ENCODE data around the gene GCNT4.

GCNT4 gene

DNA sequence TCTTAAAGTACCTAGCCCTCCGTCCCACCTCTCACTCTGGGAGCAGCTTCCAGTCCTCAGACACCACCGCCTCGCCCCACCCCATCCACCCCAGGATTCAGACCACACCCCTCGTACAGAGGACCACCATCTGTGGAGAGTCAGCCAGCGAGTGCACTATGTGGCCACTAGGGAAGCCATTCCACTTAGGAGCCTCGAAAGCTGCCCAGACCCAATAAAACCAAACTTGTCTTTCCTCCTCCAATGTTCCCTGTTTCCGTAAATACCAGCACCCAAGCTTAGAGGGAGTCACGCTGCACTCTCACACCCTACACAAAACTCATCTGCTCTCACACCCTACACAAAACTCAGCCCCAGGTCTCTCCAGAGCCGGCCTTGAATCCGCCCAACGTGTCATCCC is 1.9 kb downstream of the GCNT4 start:
- peaks cover 66% of the 10 kb centered on the region for H3K27me3 ChIP-seq
- peaks cover 13 to 18% of the 10 kb centered on the region in 2 experiments for H3K4me1 ChIP-seq (ENCODE audit: control insufficient read depth in 1 of 2, insufficient read depth in 1 of 2, low read depth in 1 of 2, low read length in 1 of 2)
- H3K27ac ChIP-seq = no peak overlapping the region
- H3K36me3 ChIP-seq = no peaks in the 10 kb centered on the region
- H3K4me3 ChIP-seq (ENCODE audit: low read depth in 1 of 2, low read length in 1 of 2) = no peak overlapping the region
- H3K9me3 ChIP-seq = no peaks in the 10 kb centered on the region
- TF ChIP-seq, protein P1, sequence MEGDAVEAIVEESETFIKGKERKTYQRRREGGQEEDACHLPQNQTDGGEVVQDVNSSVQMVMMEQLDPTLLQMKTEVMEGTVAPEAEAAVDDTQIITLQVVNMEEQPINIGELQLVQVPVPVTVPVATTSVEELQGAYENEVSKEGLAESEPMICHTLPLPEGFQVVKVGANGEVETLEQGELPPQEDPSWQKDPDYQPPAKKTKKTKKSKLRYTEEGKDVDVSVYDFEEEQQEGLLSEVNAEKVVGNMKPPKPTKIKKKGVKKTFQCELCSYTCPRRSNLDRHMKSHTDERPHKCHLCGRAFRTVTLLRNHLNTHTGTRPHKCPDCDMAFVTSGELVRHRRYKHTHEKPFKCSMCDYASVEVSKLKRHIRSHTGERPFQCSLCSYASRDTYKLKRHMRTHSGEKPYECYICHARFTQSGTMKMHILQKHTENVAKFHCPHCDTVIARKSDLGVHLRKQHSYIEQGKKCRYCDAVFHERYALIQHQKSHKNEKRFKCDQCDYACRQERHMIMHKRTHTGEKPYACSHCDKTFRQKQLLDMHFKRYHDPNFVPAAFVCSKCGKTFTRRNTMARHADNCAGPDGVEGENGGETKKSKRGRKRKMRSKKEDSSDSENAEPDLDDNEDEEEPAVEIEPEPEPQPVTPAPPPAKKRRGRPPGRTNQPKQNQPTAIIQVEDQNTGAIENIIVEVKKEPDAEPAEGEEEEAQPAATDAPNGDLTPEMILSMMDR (IDR thresholded peaks at IDR 0.05) = no peak

DNA sequence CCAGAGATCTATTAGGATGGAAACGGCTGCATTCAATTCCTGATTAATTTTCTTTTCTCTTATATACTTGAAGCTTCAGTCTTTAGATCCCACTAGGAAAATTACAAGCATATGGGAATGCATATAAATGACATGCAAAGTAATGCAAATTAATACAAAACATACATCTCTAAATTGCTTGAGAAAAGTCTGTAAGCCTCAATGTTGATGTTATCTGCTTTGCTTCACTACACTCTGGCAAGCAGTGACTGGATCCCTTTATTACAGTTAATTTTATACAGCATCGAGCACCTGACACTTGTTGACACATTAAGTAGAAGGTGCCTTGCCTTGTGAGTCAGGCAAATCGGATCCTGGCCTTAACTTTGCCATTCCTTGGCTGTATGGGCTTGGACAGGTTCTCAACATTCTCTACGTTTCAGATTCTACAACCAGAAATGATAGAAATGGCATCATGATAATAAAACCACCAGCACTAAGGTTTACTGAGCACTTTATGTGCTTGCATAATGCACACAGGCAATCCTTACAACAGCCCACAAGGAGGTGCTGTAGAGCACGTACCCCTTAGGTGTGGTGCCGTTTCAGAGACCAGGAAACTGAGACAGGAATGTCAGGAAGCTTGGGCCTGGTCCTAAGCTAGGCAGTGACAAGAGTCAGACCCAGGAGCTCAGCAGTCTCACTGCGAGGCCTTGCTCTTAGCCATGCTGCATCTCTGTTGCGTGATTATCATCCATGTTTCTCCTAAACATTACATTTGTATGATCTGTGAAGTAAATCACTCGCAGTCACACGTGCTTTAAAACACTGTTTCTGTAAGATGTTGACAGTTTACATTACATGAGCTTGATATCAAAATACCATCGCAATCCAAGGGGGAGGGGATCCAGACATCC is 2.7 kb downstream of the GCNT4 start:
- Histone ChIP-seq H3K4me3 (ENCODE audit: low read depth in 1 of 2, low read length in 1 of 2) (no peak overlapping the region), H3K4me1 (ENCODE audit: control insufficient read depth in 1 of 2, insufficient read depth in 1 of 2, low read depth in 1 of 2, low read length in 1 of 2) (peaks cover 13 to 18% of the 10 kb centered on the region in 2 experiments), H3K9me3 (no peaks in the 10 kb centered on the region), H3K27me3 (peaks cover 59% of the 10 kb centered on the region), H3K36me3 (no peaks in the 10 kb centered on the region), H3K27ac (no peak overlapping the region)
- TF ChIP-seq, protein P1 (IDR thresholded peaks at IDR 0.05) = peak; percentile 22

DNA sequence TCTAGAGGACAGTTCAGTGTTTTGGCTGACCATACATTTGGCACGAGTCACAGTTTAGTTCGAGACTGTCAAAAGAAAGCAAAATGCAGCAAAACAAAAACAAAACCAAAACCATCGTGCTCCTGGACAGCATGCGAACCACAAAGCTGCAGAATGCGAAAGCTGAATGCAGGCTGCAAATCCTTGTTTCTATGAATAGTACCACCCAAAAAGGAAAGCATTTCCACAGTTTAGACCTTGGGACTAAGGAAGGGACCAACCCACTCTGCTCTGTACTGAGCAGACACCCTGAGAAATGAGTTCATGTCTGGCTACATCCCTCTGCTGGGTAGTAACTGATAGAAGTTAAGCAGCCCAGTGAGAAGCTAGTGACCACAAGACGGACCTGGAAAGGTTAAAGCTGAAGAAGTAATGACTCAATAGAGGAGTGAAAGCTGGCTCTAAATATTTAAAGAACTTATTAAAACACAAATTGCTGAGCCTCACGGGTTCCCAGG is 3.9 kb downstream of the GCNT4 start:
- H3K4me3 ChIP-seq (ENCODE audit: low read depth in 1 of 2, low read length in 1 of 2) = no peak overlapping the region
- H3K9me3 ChIP-seq = no peaks in the 10 kb centered on the region
- no peaks in the 10 kb centered on the region for H3K36me3 ChIP-seq
- H3K4me1 ChIP-seq (ENCODE audit: control insufficient read depth in 1 of 2, insufficient read depth in 1 of 2, low read depth in 1 of 2, low read length in 1 of 2) = peaks cover 8 to 10% of the 10 kb centered on the region in 2 experiments
- TF ChIP-seq, protein P1 (IDR thresholded peaks at IDR 0.05) = no peak
- no peak overlapping the region for H3K27ac ChIP-seq
- peaks cover 57% of the 10 kb centered on the region for H3K27me3 ChIP-seq

DNA sequence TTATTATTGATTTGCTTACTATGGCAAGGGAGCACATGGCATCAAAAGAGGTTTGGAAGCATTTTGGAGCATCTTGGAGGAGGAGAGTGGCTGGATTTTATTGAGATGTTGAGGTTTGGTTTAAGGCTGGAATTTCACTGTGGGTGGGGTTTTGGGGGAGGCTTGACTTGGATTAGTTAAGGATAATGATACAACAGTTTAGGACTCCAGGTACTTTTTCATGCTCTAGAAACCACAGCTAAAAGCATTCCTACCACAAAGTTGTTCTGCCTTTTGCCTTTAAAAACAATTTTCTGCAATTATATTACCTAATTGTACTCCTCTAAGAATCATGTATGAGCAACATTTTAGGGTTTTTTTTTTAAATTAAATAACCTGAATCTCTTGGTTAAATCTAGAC is 5.0 kb downstream of the GCNT4 start:
- no peak overlapping the region for H3K27ac ChIP-seq
- no peaks in the 10 kb centered on the region for H3K36me3 ChIP-seq
- TF ChIP-seq, protein P1 (IDR thresholded peaks at IDR 0.05) = no peak
- no peaks in the 10 kb centered on the region for H3K9me3 ChIP-seq
- peaks cover 3% of the 10 kb centered on the region in 2 experiments for H3K4me1 ChIP-seq (ENCODE audit: control insufficient read depth in 1 of 2, insufficient read depth in 1 of 2, low read depth in 1 of 2, low read length in 1 of 2)
- H3K27me3 ChIP-seq = peaks cover 57% of the 10 kb centered on the region
- H3K4me3 ChIP-seq (ENCODE audit: low read depth in 1 of 2, low read length in 1 of 2) = no peak overlapping the region

DNA sequence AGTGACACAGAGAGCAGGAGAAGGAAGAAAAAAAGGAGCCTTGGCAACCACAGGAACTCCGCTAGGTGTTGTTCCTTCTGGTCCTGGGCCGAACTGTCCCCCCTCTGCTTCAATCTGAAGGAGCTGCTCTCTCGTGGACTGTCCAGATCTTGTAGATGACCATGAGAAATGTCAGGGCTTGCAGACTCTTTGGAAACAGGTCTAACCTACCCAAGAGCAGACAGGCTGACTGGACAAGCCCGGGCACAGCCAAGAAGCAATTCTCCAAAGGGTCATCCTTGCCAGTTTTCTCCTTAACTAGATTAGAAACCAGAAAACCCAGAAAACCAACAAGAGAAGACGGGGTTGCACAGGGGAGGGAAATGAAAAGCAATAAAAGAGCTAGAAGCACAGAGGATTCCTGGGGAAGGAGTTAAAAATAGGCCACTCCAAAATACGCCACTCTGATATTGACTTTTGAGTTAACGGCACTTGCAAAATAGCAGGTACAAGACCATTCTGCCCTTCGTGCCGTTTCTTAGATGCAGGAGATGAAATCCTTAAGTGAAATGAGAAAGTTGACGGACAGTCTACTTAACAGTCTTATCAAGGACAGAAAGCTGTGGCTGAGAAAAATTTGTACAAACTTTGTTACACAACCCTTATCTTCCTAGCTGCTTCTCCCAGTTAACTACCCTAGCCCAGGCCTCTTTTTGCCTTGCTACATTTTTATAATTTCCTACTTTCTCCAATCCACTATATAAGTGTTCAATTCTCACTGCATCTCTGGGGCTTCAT is 5.8 kb downstream of the GCNT4 start:
- Histone ChIP-seq H3K36me3 (no peaks in the 10 kb centered on the region), H3K27ac (no peak overlapping the region), H3K4me3 (ENCODE audit: low read depth in 1 of 2, low read length in 1 of 2) (no peak overlapping the region), H3K9me3 (no peaks in the 10 kb centered on the region), H3K4me1 (ENCODE audit: control insufficient read depth in 1 of 2, insufficient read depth in 1 of 2, low read depth in 1 of 2, low read length in 1 of 2) (no peaks in the 10 kb centered on the region), H3K27me3 (peaks cover 57% of the 10 kb centered on the region)
- TF ChIP-seq, protein P1 (IDR thresholded peaks at IDR 0.05) = no peak

All from neutrophil (primary cell).